ENCODE measurements around the gene MBOAT1.
"Not testable (repeated sequence)": the region's sequence is repeated elsewhere in the genome, so short reads cannot be mapped to it uniquely, and the experiment has no call there.

Gene MBOAT1

GRCh38 chr6:20203561-20204511 lies 8.4 kb downstream of the MBOAT1 start:
- in situ Hi-C loops (cut with MboI; ENCODE audit: low sequenced_read_pairs), result no loop called here

GRCh38 chr6:20202699-20203302 lies 9.5 kb downstream of the MBOAT1 start:
- in situ Hi-C loops (cut with MboI; ENCODE audit: low sequenced_read_pairs), result no loop called here

- in situ Hi-C loops (cut with MboI; ENCODE audit: low sequenced_read_pairs), result no loop called here
Measured at GRCh38 chr6:20202324-20202658, 10.0 kb downstream of the MBOAT1 start.

GRCh38 chr6:20200761-20201630 lies 11.3 kb downstream of the MBOAT1 start:
- in situ Hi-C loops (cut with MboI; ENCODE audit: low sequenced_read_pairs), result no loop called here

- in situ Hi-C loops (cut with MboI; ENCODE audit: low sequenced_read_pairs), result no loop called here
Measured at GRCh38 chr6:20198775-20199174, 13.5 kb downstream of the MBOAT1 start.

- in situ Hi-C loops (cut with MboI; ENCODE audit: low sequenced_read_pairs), result no loop called here
Measured at GRCh38 chr6:20198156-20198774, 14.0 kb downstream of the MBOAT1 start.

- in situ Hi-C loops (cut with MboI; ENCODE audit: low sequenced_read_pairs), result no loop called here
Measured at GRCh38 chr6:20197251-20197650, 15.0 kb downstream of the MBOAT1 start.

GRCh38 chr6:20192625-20193024 lies 19.6 kb downstream of the MBOAT1 start:
- in situ Hi-C loops (cut with MboI; ENCODE audit: low sequenced_read_pairs), result no loop called here

- in situ Hi-C loops (cut with MboI; ENCODE audit: low sequenced_read_pairs), result no loop called here
Measured at GRCh38 chr6:20191992-20192391, 20.3 kb downstream of the MBOAT1 start.

GRCh38 chr6:20188630-20189075 lies 23.6 kb downstream of the MBOAT1 start:
- in situ Hi-C loops (cut with MboI; ENCODE audit: low sequenced_read_pairs), result no loop called here

GRCh38 chr6:20186981-20187380 lies 25.3 kb downstream of the MBOAT1 start:
- in situ Hi-C loops (cut with MboI; ENCODE audit: low sequenced_read_pairs), result no loop called here

- in situ Hi-C loops (cut with MboI; ENCODE audit: low sequenced_read_pairs), result no loop called here
Measured at GRCh38 chr6:20183706-20184105, 28.6 kb downstream of the MBOAT1 start.

GRCh38 chr6:20182926-20183521 lies 29.2 kb downstream of the MBOAT1 start:
- in situ Hi-C loops (cut with MboI; ENCODE audit: low sequenced_read_pairs), result no loop called here

GRCh38 chr6:20182069-20182468 lies 30.2 kb downstream of the MBOAT1 start:
- in situ Hi-C loops (cut with MboI; ENCODE audit: low sequenced_read_pairs), result no loop called here

- in situ Hi-C loops (cut with MboI; ENCODE audit: low sequenced_read_pairs), result no loop called here
Measured at GRCh38 chr6:20180935-20181334, 31.3 kb downstream of the MBOAT1 start.

GRCh38 chr6:20179287-20180045 lies 32.8 kb downstream of the MBOAT1 start:
- in situ Hi-C loops (cut with MboI; ENCODE audit: low sequenced_read_pairs), result not testable (repeated sequence)

GRCh38 chr6:20178327-20178726 lies 33.9 kb downstream of the MBOAT1 start:
- in situ Hi-C loops (cut with MboI; ENCODE audit: low sequenced_read_pairs), result no loop called here

GRCh38 chr6:20175810-20176410 lies 36.4 kb downstream of the MBOAT1 start:
- in situ Hi-C loops (cut with MboI; ENCODE audit: low sequenced_read_pairs), result no loop called here

Data from HL-60/S4 treated with retinoic acid at 250 ng/mL for 4 days and 3 days (cell line).